NCI-H460 (cell line): Measurements from ENCODE around the gene NRP2. TPM values are rescaled to one million over a fixed set of nuclear protein-coding genes. Genes with fewer than 3 reads are reported as not detected.
A peak's percentile ranks its signal among the peaks of the same experiment; 100 is the strongest.

Experiments
- DNase-seq: peaks from one replicate; pipeline ENCODE4 v3.0.0-alpha.2; 2016; ENCODE audit warnings: low read depth; ENCODE audit errors: extremely low read depth
- total RNA-seq: library from RNA; depleted of rRNA; stranded (reverse); fragments of >200 nt; shearing (Covaris generic); gene quantifications from 2 replicates; pipeline ENCODE4 v1.2.3, GENCODE V29; 2014

Gene NRP2
- total RNA-seq, 1 experiment from 2014 or later = 7.4 TPM

DNA sequence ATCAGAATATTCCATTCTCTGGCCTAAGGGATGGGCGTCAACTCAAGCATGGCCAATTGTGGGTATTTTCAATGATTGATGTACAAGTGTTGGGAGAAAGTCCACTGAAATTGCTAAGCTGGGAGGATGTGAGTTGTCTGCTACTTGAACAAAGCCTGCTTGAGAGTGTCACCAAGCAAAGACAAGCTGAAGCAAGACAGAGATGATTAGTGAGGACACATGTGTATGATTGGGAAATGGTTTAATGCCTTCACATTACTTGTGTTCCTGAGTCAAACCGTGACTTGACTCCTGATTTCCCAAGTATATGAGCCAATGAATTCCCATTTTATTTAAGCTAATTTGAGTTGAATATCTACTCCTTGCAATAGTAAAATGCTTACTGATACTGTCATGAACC lies 23.7 kb upstream of the NRP2 start:
- no peak for DNase-seq

DNA sequence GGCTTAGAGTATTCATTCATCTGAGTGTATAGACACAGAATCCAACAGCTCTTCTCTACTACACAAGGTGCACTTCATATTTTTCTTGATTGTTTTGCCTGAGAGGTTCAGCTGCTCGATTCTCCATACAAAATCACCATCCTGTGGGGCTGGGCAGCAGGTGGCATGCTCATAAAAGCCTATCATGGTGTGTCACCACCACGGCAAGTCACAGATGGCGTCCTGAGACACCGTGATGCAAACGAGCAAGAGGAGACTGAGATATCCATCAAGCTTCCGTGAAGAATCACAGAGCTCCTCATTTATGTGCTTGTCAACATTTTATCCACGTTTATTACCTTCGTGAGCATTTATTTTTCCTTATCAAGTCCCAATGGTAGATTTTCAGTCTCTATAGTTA lies 22.4 kb upstream of the NRP2 start:
- no peak for DNase-seq

- DNase-seq = no peak
These were observed 21.7 kb upstream of the NRP2 start for GRCh38 chr2:205660521-205661124.

DNA sequence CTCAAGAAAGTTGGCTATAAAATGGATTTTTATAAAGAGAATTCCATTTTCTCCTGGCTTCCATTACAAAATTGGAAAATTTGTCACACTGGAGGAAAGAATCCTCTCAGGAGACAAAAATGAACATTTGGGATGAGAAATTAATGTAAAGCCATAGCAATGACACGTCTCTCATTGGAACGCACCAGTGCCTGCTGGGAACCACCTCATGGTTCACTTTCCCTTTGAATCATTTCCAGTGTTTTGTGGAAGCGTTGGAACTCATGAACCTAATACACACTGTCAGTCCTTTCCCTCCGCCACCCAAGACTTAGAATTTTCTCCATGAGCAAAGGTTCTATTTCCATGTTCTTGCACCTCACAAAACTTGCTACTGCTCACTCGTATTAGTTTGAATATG lies 21.0 kb upstream of the NRP2 start:
- no peak for DNase-seq

DNA sequence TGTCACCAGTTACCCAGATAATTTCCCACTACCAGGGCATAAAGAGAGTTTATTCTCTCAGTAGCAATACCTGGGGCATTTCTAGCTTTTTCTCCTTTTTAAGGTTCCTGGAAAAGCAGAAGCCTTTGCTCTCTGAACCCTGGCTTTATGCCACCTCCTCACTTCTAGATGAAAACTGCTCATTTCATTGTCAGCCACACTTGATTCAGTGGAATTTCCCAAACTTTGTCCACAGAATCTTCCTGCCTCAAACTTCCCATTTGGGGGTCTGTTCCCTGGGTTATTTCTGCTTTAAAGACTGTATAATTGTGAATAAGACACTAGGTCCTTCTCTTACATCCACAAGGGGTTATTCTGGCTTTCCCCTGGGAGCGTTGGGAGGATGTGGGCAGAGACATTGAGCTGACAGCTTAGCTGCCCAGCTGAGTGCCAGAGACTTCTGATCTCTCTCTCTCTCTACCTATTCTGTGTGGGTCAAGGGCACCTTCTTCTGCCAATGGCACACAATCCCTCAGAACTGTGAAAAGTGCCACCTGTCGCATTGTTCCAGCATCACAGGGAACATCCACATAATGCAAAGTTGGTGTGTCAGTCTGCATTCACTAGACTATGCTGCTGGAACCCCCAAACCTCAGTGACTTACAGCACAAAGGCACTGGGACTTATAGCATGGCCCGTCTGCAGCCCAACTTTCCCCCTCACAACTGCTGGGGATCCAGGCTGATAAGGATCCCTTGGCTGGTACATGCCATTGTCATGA lies 19.9 kb upstream of the NRP2 start:
- no peak for DNase-seq

DNA sequence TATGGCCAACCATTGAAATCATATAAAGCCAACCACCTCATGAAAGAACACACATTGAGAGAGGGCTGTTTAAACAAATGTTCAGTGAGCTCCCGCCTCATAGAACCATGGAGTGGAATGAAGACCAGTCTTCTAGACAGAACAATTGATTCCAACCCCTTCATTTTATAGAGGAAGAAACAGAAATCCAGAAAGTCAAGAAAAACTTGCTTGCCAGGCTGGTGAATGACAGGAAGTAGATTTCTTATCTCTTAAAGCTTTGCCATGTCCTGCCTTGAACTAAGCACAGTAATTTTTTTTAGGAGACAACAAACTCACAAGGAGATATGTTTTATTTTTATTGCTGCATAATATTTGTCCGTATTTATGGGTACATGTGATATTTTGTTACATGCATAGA lies 16.5 kb upstream of the NRP2 start:
- DNase-seq = no peak

DNA sequence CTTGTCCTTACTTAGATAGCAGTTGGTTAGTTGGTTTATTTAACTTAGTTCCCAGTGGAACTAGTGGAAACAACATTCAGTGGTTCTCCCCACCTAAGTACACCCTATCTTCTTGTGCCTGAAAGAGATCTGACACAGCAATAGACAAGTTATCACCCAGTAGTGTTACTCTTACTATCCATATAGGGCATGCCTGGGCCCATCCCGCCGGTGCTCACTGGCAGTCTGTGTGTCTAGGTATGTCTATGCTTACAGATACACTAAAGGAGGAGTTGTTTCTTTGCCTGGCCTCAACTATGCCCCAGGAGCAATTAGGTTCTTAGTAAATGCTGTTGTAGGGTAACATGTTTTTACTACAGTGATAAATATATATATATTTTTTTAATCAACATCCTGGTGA lies 12.0 kb upstream of the NRP2 start:
- no peak for DNase-seq

- DNase-seq = no peak
These were observed 9.0 kb upstream of the NRP2 start for GRCh38 chr2:205673312-205673711.

DNA sequence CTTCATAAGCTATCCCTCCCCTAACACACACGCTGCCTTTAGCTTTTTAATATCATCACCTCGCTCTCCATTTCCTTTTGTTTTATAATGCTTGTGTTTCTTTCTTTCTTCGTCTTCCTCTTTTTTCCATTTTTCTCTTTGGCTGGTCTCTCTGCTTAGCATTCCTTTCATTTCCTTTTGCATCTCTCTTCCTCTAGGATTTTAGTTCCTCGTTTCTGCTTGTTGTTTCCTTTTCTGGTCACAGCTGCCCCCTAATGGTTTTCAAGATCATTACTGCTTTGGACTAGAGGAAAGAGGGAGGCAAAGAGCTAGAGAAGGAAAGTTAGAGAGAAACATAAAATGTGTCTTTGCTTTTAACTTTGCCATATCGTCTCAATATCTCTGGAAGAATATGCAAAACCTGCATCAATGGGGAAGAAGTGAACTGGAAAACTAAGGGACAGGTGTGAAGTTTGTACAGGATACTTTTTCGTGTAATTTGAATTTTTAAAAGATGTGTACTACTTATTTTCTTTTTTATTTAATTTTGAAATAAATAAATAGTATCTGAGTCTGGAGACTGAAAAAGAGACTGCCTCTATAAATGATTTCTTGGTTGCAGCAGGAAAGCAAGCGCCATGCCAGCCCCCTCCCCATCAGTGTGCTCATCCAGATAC lies 6.3 kb upstream of the NRP2 start:
- DNase-seq = peak; percentile 65

DNA sequence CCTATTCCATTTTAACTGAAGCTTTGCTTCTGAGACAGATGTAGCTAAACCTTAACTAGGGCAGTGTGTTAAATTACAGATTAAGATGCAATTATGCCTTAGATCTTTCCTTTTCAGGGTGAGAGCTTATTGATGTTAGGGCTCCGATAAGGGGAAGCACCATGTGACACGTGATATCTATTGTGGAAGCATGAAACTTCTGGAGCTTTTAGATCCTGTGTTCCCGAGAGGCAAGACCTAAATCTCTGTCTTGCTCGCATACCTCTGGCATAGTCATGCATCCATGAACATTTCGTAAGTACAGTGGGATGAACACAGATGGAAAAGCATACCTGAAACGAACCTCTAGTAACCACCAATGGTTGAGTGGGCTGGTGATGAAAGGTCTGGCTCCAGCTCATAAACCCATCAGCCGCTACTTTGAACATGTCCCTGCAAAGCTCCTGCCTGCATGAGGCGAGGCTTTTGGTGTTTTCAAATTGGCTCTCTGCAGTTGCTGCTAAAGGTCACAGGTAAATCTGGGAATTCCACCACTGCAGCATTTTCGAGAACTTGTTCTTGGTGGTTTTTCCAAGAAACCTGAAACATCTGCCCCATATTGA lies 3.7 kb upstream of the NRP2 start:
- no peak for DNase-seq

- no peak for DNase-seq
These were observed 2.8 kb upstream of the NRP2 start for GRCh38 chr2:205679410-205680009.

DNA sequence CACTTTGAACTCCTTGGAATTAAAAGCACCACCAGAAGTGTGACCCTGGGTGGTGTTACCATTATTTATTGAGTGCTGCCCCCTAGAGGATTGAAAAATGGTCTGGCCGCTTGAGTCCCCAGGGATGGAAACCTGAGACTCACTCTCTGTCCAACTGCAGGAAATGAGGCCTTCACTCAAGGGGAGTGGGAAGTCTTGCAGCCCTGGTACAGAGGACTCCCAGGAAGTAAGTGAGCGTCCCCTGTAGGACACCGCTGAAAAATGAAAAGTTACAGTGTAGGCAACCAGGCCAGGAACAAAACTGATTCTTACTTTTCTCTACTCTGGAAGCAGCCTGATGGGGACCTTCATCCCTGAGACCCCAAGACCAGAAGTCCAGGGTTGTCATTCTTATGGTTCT lies 2.2 kb upstream of the NRP2 start:
- DNase-seq = peak; percentile 86

DNA sequence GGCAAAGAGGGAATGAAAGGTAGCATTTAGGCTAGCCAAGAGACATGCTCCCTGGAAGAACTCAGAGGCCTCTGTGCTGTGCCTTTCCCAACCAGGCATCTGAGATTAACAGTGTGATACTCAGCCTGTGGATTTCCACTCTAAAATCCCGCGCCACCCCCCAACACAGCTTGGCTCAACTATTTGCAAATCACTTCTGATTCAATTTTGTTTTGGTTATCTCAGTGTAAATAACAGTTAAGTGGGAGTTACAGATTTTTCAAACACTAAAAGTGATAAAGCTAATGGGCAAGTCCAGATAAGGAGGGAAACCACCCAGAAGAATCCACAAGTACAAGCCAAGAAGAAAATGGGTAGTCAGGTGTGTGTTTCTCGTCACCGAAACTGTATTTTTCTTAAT lies 1.4 kb upstream of the NRP2 start:
- DNase-seq = no peak

GRCh38 chr2:205681401-205682238 lies 681 bp upstream of the NRP2 start:
- no peak for DNase-seq

DNA sequence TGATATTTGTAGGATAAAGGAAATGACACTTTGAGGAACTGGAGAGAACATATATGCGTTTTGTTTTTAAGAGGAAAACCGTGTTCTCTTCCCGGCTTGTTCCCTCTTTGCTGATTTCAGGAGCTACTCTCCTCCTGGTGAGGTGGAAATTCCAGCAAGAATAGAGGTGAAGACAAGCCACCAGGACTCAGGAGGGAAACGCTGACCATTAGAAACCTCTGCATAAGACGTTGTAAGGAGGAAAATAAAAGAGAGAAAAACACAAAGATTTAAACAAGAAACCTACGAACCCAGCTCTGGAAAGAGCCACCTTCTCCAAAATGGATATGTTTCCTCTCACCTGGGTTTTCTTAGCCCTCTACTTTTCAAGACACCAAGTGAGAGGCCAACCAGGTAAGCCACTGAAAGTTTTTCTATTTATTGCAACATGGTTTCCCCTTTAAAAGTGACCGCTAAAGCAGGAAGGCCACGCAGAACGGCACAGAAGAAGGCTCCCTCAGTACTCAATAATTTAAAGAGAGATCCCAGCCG lies 735 bp downstream of the NRP2 start:
- DNase-seq = no peak

DNA sequence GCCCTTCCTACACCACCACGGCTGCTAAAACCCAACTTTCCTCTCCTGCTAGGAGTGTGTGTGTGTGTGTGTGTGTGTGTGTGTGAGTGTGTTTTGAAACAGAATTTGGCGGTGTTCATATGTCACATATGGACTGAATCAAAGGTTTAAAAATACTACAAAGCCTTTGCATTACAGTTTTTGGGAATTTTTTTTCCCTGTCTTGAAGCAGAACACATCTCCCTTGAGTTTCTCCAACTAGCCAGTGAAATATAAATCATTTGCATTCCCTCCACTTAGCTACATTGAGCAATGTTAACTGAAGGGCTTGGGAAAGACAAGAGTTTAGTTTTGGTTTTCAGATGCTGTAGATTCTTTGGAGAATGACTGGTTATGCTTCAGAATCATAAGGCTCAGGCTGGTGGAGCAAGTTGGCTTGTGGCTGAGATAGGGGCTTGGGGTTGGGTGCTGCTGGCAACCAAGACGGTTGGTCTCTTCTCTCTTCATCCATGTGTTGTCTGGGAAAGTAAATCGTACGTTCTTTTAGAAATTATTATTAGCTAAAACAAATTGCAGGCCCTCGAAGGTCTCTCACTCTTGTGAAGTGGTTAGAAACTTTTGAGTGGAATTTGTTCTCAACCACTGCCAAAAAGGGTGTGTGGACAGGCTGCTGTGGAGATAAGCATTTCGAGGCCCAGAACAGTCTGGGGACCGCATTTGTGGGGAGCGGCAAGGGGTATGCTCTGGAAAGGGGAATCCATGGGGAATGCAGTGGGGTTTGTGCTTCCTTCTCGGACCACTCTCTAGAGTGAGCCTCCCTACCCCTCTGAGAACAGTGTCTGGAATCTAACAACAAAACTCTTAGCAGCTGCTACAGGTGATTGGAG lies 1.4 kb downstream of the NRP2 start:
- DNase-seq = no peak

GRCh38 chr2:205684871-205685313 lies 2.6 kb downstream of the NRP2 start:
- no peak for DNase-seq

GRCh38 chr2:205685314-205686055 lies 3.2 kb downstream of the NRP2 start:
- peak; percentile 19 for DNase-seq
